SH-SY5Y (cell line): ENCODE results near the gene CCNH.

Experiments used
- GATA2 ChIP-seq: IDR thresholded peaks from 2 replicates; pipeline ENCODE4 v1.6.1; 2011; ENCODE audit warnings: mild to moderate bottlenecking, low read depth, low read length
- GATA3 ChIP-seq: IDR thresholded peaks from 2 replicates; pipeline ENCODE4 v1.6.1; 2011; ENCODE audit warnings: low read depth, mild to moderate bottlenecking, low read length, moderate library complexity

- no peak for TF ChIP-seq GATA3
- TF ChIP-seq GATA2 = no peak
Measured at GRCh38 chr5:87404359-87404758, 8.4 kb downstream of the CCNH start.
